ENCODE measurements around the gene VSX2. TPM values are rescaled to one million over a fixed set of nuclear protein-coding genes. Genes with fewer than 3 reads are reported as not detected.
"Not testable (repeated sequence)": the region's sequence is repeated elsewhere in the genome, so short reads cannot be mapped to it uniquely, and the experiment has no call there.

VSX2 gene
- total RNA-seq, 1 donor from 2014 or later = not detected

DNA sequence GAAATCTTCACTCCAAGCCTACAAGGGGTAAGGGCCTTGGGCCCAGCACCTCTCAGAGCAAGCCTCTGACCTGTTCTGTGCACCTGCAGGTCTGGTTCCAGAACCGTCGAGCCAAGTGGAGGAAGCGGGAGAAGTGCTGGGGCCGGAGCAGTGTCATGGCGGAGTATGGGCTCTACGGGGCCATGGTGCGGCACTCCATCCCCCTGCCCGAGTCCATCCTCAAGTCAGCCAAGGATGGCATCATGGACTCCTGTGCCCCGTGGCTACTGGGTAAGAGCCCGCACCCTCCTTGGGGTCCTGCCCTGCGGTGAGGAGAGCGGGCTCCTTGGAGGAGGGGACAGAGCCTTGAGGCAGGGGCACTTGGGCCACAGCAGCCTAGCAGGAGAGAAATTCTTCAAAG is 20.3 kb downstream of the VSX2 start:
- no peak for DNase-seq (ENCODE audit: low spot score)

GRCh38 chr14:74260525-74261233 is 21.4 kb downstream of the VSX2 start:
- DNase-seq (ENCODE audit: low spot score) = no peak

DNA sequence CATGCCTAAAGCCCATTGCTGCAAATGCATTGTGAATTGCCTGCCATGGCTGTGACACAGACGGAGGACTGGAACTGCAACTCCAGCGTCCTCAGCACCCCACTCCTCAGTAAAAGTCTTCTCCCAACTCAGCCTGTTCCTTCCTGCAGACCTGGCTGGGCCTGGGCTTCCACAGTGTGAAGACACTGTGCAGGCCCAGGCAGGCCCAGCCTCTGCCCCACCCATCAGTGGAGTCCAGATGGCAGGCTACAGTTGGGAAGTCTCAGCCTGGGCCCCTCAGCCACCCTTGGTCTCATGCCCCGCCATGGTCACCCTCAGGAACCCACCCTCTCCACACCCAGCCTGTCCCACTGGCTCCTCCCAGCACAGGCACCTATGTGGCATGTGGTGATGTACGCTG is 22.0 kb downstream of the VSX2 start:
- no peak for DNase-seq (ENCODE audit: low spot score)

GRCh38 chr14:74262076-74262475 is 22.8 kb downstream of the VSX2 start:
- DNase-seq (ENCODE audit: low spot score) = no peak

GRCh38 chr14:74263181-74263580 is 23.9 kb downstream of the VSX2 start:
- DNase-seq (ENCODE audit: low spot score) = no peak

DNA sequence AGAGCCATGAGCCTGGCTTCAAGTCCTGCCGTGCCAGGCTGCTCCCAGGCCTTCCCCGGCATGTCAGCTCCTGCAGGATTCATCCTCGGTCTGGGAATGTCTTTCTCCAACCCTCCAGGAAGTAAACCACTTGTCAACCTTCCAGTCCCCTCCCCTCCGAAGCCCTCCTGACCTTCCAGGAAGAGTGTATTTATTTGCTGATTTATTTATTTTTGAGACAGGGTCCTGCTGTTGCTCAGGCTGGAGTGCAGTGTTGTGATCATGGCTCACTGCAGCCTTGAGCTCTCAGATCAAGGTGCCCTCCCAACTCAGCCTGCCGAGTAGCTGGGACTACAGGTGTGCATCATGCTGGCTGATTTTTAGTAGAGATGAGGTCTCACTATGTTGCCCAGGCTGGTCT is 24.7 kb downstream of the VSX2 start:
- no peak for DNase-seq (ENCODE audit: low spot score)

DNA sequence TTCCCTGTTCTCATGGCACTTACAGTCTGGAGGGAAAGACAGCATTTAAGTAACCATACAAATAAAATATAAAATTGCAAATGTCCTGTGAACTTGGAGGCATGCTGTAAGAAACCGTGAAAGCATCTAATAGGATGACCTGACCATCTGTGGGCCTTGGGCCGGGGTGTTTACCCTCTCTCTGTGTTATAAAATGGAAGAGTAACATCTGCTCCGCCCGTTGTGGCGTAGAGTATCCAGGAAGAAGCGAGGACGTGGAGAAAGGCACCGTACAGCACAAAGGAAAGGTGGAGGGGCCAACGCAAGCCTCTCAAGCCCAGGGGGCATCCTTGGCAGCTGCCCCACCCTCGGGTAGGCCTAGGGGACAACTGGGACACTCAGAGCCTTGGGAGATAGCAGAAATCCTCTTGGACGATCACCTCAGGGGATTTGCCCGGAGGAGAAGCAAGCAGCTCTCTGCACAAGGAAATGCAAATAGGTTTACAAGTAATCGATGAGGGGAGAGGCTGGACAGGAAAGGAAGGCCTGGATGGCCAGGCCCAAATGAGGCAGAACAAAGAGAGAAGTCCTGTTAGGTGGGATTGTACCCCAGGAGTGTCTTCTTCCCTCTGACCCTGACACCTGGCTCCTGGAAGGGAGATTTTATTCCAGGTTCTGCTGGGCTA is 26.2 kb downstream of the VSX2 start:
- DNase-seq (ENCODE audit: low spot score) = no peak

DNA sequence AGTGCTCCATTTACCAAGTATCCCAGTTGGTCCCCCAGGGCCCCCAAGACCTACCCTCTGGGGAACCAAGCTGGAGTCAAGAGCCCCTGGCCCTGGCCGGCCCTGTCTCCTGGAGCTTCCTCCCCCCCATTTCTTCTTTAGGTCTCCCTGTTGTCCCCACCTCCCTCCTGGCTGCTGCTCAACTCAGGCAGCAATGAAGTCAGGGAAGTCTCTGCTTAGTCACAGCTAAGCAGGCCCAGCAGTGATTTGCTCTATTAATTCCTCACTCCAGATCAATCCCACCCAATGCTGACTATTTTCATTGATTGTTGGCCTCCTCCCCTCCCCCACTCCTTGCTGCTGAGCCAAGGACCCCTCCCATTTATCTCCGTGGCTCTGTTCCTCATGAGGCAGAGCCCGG is 28.3 kb downstream of the VSX2 start:
- no peak for DNase-seq (ENCODE audit: low spot score)

- DNase-seq (ENCODE audit: low spot score) = not testable (repeated sequence)
Observed at GRCh38 chr14:74270382-74271177, 31.3 kb downstream of the VSX2 start.

GRCh38 chr14:74271365-74271764 is 32.1 kb downstream of the VSX2 start:
- no peak for DNase-seq (ENCODE audit: low spot score)

DNA sequence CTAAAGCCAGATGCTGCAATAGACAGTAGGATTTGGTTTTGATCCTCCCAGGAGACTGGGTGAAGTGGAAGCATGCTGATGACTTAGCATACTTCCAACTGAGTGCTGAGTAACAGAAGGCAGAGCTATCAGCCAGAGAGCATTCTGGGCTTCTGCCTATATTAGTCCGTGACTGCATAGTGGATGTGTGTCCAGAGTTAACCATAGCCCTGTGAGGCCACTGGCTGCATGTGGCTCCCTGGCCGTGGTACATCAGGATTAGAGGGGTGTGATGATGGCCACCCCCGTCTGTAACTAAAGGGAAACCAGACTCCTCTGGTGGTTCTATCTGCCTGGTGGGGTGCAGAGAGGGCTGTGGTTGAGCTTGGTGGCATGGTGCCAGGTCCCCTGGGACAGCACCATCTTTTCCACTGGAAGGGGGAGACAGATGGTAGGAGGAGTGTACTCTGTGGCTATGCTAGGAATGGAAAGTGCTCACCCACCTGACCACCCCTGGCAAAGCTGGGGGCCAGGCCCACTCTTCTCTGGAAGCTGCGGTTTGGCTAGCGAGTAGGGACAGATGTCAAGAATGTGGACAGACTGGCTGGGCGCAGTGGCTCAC is 36.1 kb downstream of the VSX2 start:
- DNase-seq (ENCODE audit: low spot score) = no peak

DNA sequence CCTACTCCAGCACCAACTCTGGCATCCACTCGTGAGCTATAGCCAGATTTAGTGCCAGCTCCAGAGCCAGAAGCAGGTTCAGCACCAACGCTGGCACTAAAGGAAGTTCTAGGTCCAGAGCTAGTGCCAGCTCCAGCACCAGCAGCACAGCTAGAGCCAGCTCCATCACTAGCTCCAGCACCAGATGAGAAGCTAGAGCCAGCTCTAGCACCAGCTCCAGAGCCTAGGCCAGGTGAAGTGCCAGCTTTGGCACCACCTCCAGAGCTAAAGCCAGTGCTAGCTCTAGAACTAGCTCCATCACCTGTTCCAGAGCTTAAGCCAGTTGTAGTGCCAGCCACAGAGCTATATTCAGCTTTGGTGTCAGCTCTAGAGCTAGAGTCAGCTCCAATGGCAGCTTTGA is 38.8 kb downstream of the VSX2 start:
- no peak for DNase-seq (ENCODE audit: low spot score)

- no peak for DNase-seq (ENCODE audit: low spot score)
Observed at GRCh38 chr14:74281069-74281468, 41.8 kb downstream of the VSX2 start.

- DNase-seq (ENCODE audit: low spot score) = no peak
Observed at GRCh38 chr14:74286736-74287135, 47.5 kb downstream of the VSX2 start.

- DNase-seq (ENCODE audit: low spot score) = no peak
Observed at GRCh38 chr14:74289801-74290200, 50.6 kb downstream of the VSX2 start.

- no peak for DNase-seq (ENCODE audit: low spot score)
Observed at GRCh38 chr14:74290415-74290814, 51.2 kb downstream of the VSX2 start.

GRCh38 chr14:74292061-74292460 is 52.8 kb downstream of the VSX2 start:
- no peak for DNase-seq (ENCODE audit: low spot score)

DNA sequence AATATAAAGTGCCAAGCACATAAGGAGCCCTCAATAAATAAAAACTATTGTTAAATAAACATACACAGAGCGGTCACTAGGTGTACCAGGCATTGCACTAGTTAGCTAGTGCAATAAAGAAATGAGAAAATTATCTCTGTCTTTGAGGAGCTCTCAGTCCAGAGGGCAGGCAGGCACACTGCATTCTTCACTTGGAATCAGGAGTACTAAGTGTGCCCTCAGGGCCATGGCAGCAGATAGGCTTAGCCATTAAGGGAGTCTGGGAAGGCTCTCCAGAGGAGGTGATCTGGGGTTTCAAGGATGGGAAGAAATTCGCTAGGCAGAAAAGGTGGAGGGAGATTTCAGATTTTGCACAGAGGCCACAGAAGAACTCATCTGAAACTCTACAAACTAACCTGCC is 54.4 kb downstream of the VSX2 start:
- DNase-seq (ENCODE audit: low spot score) = no peak

DNA sequence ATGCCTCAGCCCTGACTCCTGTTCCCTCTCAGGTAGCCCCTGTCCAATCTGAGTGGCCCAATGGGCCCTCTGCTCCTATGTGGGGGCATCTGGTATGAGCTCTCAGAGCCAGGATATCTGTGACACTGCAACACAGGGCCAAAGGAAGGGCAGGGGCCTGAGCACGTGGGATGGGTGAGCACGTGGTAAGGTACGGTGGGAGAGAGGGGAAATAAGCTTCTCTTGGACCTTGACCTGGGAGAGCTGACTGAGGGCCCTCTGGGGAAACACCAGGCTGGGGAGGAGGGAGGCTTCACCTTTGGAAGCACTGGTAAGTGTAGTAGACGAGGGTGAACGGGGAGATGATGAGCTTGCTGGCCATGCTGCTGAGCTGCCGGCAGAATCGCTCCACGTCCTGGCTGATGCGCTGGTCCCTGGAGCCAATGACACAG is 56.8 kb downstream of the VSX2 start:
- DNase-seq (ENCODE audit: low spot score) = no peak

GRCh38 chr14:74297986-74298385 is 58.7 kb downstream of the VSX2 start:
- no peak for DNase-seq (ENCODE audit: low spot score)

- DNase-seq (ENCODE audit: low spot score) = peak; percentile 11
Observed at GRCh38 chr14:74299061-74299545, 59.9 kb downstream of the VSX2 start.

- DNase-seq (ENCODE audit: low spot score) = no peak
Observed at GRCh38 chr14:74301594-74302151, 62.4 kb downstream of the VSX2 start.
